HG03108 (cell line): ENCODE results near the gene PREX1.
"Not testable (repeated sequence)": the region's sequence is repeated elsewhere in the genome, so short reads cannot be mapped to it uniquely, and the experiment has no call there.

Experiments
- ATAC-seq: cut with Tn5 transposase; IDR thresholded peaks from one replicate; pipeline ENCODE4 v1.9.1; 2021; ENCODE audit warnings: moderate library complexity; ENCODE audit not compliant: unreplicated experiment

Gene PREX1

DNA sequence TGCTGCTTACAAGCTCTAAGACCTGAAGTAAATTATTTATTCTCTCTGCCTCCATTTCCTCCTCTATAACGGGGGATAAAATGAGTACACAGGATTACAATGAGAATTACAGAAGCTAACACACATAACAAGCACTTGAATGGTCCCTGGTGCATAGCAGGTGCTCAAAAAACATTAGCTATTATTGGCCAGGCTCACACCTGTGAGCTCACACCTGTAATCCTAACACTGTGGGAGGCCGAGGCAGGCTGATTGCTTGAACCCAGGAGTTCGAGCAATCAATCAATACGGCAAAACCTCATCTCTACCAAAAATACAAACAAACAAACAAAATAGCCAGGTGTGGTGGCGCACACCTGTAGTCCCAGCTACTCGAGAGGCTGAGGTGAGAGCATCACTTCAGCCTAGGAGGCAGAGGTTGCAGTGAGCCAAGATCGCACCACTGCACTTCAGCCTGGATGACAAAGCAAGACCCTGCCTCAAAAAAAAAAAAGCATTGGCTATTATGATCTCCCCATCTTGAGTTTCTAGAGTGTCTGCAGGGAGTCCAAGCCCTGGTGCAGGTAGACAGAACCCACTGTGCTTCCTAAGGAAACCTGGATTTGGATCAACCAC, 68.1 kb downstream of the PREX1 start:
- no peak for ATAC-seq

DNA sequence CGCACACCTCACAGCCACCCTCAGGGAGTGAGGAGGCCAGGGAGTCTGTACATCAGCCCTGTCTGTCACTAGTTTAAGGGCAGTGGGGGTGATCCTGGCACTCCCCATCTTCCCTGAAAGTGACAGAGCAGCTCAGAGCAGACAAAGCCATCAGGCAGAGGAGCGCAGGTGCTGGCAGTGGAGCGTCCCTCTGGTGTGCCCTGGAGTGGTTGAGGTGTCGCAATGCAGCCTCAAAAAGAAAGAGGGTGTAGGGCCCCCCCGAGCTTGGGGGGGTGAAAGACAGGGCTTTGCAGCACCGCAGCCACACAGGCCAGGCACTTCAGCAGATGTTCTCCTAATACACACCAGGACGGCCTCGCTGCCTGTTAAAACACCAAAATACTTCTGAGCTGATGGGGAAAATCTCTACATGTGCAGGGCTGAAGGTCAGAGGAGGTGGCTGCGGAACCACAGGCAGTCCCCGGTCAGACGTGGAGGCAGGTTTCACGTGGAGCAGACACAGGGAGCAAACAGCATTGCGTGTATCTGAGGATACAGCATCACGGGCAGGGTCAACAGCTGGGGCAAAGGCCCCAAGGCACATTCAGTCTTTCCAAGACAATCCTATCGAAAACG, 69.5 kb downstream of the PREX1 start:
- no peak for ATAC-seq

DNA sequence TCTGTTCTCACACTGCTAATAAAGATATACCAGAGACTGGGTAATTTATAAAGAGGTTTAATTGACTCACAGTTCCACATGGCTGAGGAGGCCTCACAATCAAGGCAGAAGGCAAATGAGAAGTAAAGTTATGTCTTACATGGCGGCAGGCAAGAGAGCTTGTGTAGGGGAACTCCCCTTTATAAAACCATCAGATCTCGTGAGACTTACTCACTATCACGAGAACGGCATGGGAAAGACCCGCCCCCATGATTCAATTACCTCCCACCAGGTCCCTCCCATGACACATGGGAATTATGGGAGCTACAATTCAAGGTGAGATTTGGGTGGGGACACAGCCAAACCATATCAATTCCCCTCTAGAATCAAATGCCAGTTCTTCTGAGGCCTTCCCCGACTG, 71.0 kb downstream of the PREX1 start:
- ATAC-seq, result not testable (repeated sequence)

DNA sequence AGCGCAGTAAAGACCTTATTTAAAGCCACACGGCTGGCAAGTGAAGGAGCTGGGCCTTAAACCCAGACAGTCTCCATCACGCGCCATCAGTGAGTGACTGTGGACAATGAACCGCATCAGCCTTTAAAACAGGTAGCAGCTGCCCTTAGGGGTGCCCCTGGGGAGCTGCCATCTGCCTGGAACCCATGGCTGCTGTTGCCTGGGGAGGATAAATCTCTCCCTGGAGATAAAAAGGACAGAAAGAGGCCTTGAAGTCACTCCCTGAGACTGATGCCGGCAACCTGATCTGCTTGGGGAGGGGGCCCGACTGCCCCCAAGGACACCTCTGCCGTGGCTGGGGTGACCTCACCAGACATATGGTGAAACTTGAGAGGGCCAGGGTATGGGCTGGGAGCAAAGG, 73.5 kb downstream of the PREX1 start:
- no peak for ATAC-seq

DNA sequence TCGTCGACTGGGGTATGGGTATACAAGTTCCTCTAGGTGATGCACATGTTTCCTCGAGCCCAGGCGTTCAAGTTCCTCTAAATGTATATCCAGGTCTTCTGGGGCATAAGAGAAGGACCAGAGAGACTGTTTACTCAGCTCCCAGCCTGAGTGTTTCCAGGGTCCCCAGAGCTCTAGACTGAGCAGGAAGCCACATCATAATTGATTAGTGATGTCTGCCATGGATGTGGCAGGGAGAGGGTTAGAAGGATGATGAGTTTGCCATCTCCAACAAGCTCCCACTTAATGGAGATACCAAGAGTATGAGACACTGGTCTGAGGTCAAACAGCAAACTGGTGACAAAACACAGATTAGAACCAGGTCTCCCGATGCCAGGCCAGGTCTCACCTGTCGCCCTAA, 74.8 kb downstream of the PREX1 start:
- no peak for ATAC-seq

DNA sequence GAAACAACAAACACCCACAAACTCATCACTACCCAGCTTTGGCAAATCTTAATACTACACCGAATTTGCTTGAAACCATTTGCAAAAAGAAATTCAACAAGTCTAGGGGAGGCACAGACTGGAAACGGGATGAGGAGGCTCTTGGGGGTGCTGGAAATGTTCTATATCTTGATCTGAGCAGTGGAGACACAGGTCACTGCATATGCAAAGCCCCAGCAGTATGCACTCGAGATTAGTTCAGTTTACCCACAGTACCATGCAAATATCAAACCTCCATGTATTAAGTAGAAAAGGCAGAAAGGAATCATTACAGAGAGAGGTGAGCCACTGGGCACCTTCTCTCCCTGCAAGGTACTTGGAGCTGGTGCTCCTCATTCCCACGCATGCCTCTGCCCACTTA, 75.9 kb downstream of the PREX1 start:
- ATAC-seq, result no peak

DNA sequence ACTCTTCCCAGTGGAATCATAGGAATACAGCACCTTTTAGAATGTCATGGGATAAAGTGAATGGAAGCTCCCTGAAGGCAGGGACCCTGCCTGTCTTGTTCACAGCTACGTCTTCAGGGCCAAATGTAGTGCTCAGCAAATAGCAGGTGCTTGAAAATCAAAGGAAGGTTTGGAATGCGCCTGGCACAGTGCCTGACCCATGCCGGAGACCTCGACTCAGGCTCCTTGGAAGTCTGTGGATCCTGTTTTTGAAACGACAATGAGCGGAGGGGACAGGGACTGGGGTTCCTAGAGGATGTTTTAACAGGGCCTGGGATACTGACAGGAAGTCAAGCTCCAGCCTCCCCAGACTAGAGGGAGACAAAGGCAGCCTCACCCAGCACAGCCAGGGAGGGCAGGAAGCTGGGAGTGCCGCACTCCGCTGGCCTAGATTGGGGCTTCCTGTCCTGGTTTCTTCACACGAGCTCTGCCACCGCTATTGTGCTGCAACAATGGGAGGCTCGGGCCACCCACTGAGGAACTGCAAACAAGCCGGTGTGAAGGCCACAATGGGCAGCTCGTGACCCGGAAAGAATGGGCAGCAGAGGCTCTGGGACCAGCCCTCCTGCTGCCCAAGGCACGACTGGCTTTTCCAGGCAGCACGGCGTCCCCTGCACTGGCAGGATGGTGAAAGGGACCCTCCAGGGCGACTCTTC, 76.7 kb downstream of the PREX1 start:
- ATAC-seq, result no peak

DNA sequence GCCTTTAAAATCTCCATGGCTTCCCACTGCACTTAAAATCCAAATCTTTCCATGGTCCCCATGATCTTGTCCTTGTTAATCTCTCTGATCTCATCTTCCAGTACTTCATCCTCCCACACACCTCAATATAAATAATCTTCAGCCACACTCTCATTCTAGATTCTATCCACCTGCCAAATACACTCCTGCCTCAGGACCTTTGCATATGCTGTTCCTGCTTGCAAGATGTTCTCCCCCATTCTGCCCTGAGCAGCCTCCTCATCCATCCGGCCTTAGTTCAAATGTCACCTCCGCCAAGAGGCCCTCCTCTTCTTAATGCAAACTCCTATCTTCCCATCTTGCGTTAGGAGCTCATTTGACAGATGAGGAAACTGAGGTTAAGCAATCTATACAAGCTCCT, 77.4 kb downstream of the PREX1 start:
- ATAC-seq, result no peak

DNA sequence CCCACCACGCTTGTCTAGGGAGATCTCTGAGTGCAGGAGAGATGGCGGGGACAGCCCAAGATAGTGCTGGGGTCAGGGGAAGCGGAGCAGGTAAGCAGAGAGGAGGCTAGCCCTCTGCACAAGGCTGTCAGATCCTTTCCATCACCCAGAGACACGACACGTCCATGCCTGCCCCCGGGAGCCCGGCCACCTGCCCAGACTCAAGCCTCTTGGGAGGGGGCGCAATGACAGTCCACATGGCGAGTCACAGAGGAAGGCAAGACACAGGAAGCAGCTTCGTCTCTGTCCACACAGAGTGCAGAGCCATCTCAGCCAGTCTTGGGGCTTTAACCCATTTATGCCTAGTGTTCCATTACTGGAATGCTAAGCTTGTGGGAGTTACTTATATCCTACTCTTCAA, 78.4 kb downstream of the PREX1 start:
- no peak for ATAC-seq

DNA sequence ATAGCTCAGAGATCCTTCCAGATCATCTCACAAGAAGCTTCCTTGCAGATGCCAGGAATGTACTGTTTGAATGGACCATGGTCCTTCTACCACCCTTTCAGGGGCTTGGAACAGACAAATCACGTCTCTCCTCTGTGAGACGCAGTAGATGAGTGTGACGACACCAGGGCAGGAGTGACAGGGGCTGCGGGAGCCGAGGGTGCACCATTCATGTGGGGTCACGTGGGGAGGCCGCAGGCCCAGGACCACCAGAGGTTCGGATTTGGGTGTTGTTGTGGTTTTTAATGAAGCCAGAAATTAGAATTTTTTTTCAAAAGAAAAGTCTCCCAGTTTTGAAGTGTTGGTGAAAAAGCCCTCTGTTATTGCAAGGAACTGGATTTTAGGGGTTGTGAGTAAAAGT, 79.2 kb downstream of the PREX1 start:
- ATAC-seq, result no peak

DNA sequence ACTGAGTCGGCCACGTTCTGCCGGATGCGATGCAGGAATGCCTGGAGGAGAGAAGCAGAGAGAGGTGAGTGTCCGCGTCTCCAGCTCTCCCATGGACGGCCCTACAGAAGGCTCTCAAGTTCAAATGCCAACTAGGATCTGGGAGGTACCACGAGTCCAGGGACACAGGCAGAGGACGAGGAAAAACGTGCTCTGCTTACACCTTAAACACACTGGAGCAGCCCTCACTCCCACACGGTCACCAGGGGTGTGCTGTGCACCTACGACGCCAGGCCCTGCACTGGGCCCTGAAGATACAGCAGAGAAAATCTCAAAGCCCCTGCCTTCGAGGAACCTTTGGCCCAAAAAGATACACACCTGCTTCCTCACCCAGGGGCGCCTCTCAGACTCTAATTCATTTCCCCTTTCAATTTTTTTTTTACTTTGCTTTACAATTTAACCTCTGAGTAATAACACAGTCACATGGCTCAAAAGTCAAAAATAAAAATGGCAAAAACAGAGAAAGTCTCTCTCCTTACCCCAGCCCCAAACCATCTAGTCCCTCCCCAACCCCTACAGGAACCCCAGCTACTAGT, 79.9 kb downstream of the PREX1 start:
- ATAC-seq, result no peak

DNA sequence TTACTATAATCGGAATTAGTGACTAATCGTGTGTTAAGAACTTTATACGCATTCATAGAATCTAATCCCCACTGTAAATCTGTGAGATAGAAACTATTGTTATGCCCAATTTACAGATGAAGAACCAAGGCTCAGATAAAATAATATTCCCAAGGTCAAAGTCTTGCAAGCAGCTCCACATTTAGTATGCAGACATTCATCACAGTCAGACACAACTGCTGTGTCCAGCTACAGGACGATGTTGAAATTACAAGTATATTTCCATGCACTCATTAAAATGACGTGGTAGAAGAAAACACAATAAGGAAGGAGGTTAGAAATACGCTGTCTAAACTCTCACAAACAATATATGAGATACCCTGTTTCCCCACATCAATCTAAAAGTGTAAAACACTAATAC, 82.5 kb downstream of the PREX1 start:
- ATAC-seq, result no peak

DNA sequence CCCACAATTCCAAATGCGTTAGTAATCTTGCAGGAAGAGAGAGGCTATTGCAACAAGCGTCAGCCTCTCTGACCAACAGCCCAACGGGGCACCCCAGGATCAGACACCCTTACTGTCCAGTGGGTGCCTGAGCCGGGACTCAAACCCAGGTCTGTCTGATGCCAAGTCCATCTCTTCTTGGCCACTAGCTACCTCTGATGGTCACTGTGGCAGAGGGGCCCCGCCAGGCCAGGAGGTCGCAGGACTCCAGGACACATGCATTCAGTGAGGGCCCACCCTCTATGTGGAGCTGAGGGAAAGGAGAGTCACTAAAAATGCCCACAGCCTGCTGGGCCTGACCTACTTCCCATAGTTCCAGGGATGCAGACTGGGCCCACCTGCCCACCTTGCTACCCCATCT, 83.3 kb downstream of the PREX1 start:
- ATAC-seq, result no peak

DNA sequence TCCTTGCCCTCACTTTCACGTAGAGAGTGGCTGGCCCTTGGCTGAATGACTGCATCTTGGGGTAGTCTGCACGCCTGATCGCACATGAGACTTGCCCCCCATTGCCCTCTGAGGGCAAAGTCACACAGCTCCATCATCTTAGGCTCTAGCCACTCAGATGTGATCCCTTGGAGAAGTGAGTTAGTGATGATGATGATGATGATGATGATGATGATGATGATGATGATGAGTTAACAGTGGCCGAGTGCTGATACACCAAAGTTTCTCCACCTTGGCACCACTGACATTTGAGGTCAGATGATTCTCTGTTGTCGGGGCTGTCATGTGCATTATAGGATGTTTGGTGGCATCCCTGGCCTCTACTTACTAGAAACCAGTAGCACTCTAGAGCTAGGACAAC, 84.0 kb downstream of the PREX1 start:
- no peak for ATAC-seq

DNA sequence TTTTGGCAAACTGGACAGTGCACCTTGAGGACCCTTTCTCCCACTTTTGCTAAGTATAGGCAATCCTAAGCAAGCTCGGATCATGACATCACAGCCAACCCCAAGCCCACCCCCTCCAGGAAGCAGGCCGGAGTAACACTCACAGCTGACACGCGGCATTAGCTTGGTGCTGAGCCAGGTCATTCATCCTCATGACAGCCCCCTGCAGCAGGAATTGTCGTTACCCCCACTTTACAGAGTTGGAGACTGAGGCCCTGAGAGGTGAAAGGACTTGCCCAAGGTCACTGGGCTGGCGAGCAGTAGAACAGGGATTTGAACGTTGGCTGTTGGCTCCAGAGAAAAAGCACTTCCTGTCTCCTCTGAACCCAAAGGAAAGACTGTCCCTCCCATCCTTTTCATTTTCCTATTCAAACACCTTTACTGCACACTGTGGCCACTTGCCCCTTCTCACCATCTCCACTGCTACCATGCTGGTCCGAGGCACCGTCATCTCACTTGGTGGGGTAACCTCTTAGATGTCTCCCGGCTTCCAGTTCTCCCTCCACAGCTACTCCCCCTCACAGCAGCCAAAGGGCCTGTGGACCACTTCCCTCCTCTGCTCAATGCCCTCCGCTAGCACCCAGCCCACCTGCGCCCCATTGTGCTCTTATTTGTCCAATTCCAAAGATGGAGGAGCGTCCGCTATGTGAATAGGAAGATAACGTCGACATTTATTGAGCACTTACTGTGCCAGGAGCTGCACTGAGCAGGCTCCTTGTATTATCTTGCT, 84.7 kb downstream of the PREX1 start:
- no peak for ATAC-seq

DNA sequence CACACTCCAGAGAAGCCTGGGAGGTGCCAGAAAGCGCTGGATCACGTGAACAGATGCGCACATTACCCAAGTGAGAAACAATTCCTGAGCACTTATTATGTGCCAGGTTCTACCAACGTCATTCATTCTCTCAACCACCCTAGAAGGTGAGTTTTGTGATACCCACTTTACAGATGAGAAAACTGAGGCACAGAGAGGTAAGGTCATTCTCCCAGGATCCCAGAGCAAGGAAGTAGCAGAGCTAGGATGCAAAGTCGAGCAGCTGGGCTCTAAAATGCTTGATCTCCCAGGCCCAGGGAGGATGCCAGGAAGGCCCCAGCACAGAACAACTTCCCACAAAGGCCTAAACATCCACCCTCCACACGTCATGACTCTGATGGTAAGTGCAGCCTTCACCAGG, 85.6 kb downstream of the PREX1 start:
- ATAC-seq, result no peak

DNA sequence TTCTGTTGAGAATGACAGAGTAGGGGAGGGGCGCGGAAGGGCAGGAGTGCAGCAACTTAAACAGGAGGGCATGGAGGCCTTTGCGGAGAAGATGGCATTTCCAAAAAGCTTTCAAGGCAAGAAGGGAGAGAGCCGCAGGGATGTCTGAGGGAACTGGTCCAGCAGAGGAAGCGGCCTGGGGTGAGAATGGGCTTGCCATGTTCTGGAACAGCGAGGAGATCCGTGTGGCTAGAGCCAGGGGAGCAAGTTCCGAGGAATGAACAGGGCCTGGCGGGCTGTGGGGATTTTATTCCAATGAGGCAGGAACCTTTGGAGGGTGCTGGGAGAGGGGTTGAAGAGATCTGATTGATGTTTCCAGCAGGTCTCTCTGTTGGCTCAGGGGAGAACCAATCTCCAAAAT, 86.1 kb downstream of the PREX1 start:
- ATAC-seq, result no peak

DNA sequence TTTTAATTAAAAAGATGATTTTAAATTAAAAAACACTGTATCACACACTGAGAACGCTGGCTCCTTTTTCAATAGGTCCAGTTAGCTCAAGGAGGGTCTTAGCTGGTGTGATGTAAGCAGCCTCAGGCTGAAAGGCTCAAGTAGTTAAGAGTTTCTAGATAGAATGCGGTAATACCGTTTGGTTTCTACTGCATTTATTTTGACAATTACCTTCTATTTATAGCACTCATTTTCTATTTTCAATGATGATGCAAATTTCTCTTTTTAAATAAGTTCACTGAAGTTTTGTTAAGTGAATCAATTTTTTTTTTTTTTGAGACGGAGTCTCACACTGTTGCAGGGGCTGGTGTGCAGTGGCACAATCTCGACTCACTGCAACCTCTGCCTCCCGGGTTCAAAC, 87.1 kb downstream of the PREX1 start:
- no peak for ATAC-seq

DNA sequence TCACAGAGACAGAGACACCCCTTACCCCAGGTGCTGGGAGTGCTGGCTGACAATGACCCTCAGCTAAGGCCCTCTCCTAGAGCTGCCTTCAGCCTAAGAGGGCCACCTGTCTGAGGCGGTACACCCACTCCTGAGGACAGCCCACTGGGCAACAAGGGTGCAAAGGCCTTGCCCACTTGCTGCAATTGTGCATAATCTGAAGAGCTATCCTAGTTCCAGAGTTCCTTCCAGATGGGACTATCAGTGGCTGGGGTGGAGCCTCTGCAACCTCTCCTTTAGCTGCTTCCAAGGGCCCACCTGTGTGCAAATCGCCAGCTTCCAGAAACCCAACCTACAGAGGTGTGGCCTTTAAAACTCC, 87.5 kb downstream of the PREX1 start:
- ATAC-seq, result no peak

DNA sequence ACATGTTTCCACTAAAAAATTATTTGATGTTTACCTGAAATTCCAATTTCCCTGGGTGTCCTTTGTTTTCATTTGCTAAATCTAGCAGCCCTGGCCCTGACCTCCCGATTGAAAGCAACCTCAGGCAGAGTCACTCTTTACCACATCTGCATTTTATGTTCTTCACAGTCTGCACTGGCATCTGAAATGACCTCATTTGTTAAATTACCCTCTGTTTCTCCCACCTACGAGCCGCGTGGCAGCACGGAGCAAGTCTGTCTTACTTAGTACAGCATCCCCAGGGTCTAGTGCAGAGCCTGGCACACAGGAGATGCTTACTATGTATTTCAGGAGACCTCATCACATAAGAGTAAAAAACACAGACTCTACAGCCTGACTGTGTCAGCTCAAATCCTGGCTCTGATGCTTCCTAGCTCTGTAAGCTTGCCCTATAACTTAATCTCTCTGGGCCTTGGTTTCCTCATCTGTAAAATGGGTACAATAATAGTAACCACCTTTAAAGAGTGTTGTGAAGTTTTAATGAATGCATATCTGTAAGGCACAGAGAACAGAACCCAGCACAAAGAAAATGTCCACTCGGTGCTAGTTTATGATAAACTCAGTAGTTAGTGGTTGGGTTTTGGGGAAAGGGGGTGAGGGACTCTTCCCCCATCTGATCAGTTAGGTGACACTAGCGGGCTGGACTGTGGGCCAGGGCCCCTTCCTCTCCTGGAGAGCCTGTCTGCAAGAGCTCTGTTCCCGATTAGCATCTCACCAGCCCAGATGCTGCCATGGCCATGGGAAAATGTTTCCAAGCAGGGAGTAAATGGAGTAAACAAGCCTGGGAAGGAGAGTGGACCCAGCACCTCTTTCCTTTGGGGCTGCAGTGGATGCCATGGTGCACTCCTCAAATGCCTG, 88.2 kb downstream of the PREX1 start:
- no peak for ATAC-seq
